SK-N-SH (cell line): ENCODE measurements around the gene ASAP3.

Experiments used
- CTCF ChIP-seq: fragments of 200-600 bp; sonication (generic); IDR thresholded peaks from 2 replicates; pipeline ENCODE4 v1.6.1; 2017; ENCODE audit warnings: antibody characterized with exemption, mild to moderate bottlenecking, moderate library complexity
- FOSL2 ChIP-seq: IDR thresholded peaks from 2 replicates; pipeline ENCODE4 v1.4.0; 2012; ENCODE audit warnings: low read depth, mild to moderate bottlenecking, moderate library complexity, borderline replicate concordance
- NFIC ChIP-seq: IDR thresholded peaks from 2 replicates; pipeline ENCODE4 v1.4.0; 2012; ENCODE audit warnings: borderline replicate concordance
- POLR2AphosphoS5 ChIP-seq: IDR thresholded peaks from 2 replicates; pipeline ENCODE4 v1.6.1; 2012; ENCODE audit warnings: low read depth, low read length
- RAD21 ChIP-seq: IDR thresholded peaks from 2 replicates; pipeline ENCODE4 v1.6.1; 2012; ENCODE audit warnings: mild to moderate bottlenecking, low read length
- REST ChIP-seq: IDR thresholded peaks from 2 replicates; pipeline ENCODE4 v1.6.1; 2012; ENCODE audit warnings: mild to moderate bottlenecking, low read depth, low read length, moderate library complexity
- YY1 ChIP-seq: IDR thresholded peaks from 2 replicates; pipeline ENCODE4 v1.4.0; 2012; ENCODE audit warnings: low read depth, mild to moderate bottlenecking

GRCh38 chr1:23515905-23516304, 31.9 kb upstream of the ASAP3 start:
- TF ChIP-seq CTCF (no peak), RAD21 (no peak), POLR2AphosphoS5 (no peak), NFIC (no peak), YY1 (no peak), REST (no peak), FOSL2 (no peak)
